HepG2 (cell line): ENCODE data around the gene ACSBG1. TPM values are rescaled to one million over a fixed set of nuclear protein-coding genes. Genes with fewer than 3 reads are reported as not detected.
A peak's percentile ranks its signal among the peaks of the same experiment; 100 is the strongest.

Experiments used
- ATAC-seq: fragments of 200-7000 bp; cut with Tn5 transposase; 3 replicates; pipeline ENCODE4 v1.9.1; 2020; ENCODE audit warnings: mild to moderate bottlenecking, moderate library complexity
- BruUV-seq: library from RNA; stranded (reverse); fragments of 400-500 nt; replicated peaks from 2 replicates; lab custom pipeline; 2021; lab: Mats Ljungman, UMichigan
- CTCF ChIA-PET: fragments of 300-600 bp; formaldehyde crosslinking; extraction: SDS; loops from one replicate; lab custom pipeline; 2021; ENCODE audit warnings: low total read pairs, inconsistent platforms, low intra/inter-chr PET ratio; lab: Yijun Ruan, JAX
- POLR2A ChIA-PET: fragments of 350-600 bp; sonication (Branson Sonifier 250); formaldehyde crosslinking; loops from one replicate; lab custom pipeline; 2020; ENCODE audit warnings: antibody characterized with exemption, inconsistent platforms; lab: Yijun Ruan, JAX
- DNase-seq: peaks from one replicate; pipeline ENCODE4 v3.0.0-alpha.2; 2015; ENCODE audit warnings: low spot score
- FAIRE-seq: peaks from 3 replicates; lab custom pipeline; 2011; peaks lifted over from hg19 to GRCh38; lab: Jason Lieb, UNC
- H2AFZ ChIP-seq: one replicate; pipeline ENCODE4 v1.6.1; 2011; ENCODE audit warnings: low read length, inconsistent platforms
- H3K27ac ChIP-seq: fragments of 300-600 bp; 3 replicates; pipeline ENCODE4 v1.8.0; 2011; ENCODE audit warnings: mixed run types, mild to moderate bottlenecking, mixed read lengths, low read length, inconsistent platforms; ENCODE audit not compliant: insufficient read depth; ENCODE audit errors: extremely low read length
- H3K27me3 ChIP-seq, 2 experiments: fragments of 200-600 bp in 1 of 2; 2 replicates in 1 of 2; 3 replicates in 1 of 2; pipeline versions ENCODE4 v1.6.0 to v1.8.0; 2011; ENCODE audit warnings: low read length in 2 of 2, mild to moderate bottlenecking in 2 of 2, moderate library complexity in 2 of 2, inconsistent platforms in 1 of 2; ENCODE audit not compliant: insufficient read depth in 2 of 2, control insufficient read depth in 1 of 2
- H3K36me3 ChIP-seq, 2 experiments: fragments of 200-600 bp in 1 of 2; replicated peaks in 1 of 2; 2 replicates in 1 of 2; 3 replicates in 1 of 2; pipeline versions ENCODE4 v1.5.1 to v1.8.0; 2011; ENCODE audit warnings: low read length in 2 of 2, inconsistent platforms in 1 of 2; ENCODE audit not compliant: insufficient read depth in 2 of 2, control insufficient read depth in 1 of 2
- H3K4me1 ChIP-seq: 2 replicates; pipeline ENCODE4 v1.5.1; 2012; ENCODE audit warnings: low read length, inconsistent platforms; ENCODE audit not compliant: insufficient read depth
- H3K4me2 ChIP-seq: 2 replicates; pipeline ENCODE4 v1.6.0; 2011; ENCODE audit warnings: low read depth, low read length, inconsistent platforms
- H3K4me3 ChIP-seq, 3 experiments: fragments of 200-600 bp in 1 of 3; sonication (generic), shearing (Covaris generic) in 1 of 3; replicated peaks in 1 of 3; 2 replicates each; pipeline ENCODE4 v1.5.1; 2011 to 2016; ENCODE audit warnings: low read length in 3 of 3, inconsistent platforms in 2 of 3, low read depth in 2 of 3, mild to moderate bottlenecking in 2 of 3, control low read depth in 1 of 3, mixed read lengths in 1 of 3; ENCODE audit not compliant: insufficient read depth in 1 of 3
- H3K79me2 ChIP-seq: one replicate; pipeline ENCODE4 v1.6.1; 2011; ENCODE audit warnings: low read length, inconsistent platforms; ENCODE audit not compliant: insufficient read depth
- H3K9ac ChIP-seq: 2 replicates; pipeline ENCODE4 v1.6.0; 2011; ENCODE audit warnings: mild to moderate bottlenecking, low read depth, low read length, inconsistent platforms; ENCODE audit not compliant: insufficient read depth
- H3K9me3 ChIP-seq: 2 replicates; pipeline ENCODE4 v1.5.1; 2012; ENCODE audit warnings: mild to moderate bottlenecking, low read length
- H4K20me1 ChIP-seq: 2 replicates; pipeline ENCODE4 v1.6.0; 2011; ENCODE audit warnings: inconsistent platforms, mild to moderate bottlenecking, low read length, moderate library complexity; ENCODE audit not compliant: insufficient read depth
- ATM ChIP-seq: fragments of 450-650 bp; IDR thresholded peaks from 2 replicates; pipeline ENCODE4 v1.7.1; 2017; ENCODE audit warnings: mild to moderate bottlenecking, borderline replicate concordance
- CTCF ChIP-seq: sonication (generic); formaldehyde crosslinking; IDR thresholded peaks from 2 replicates; pipeline ENCODE4 v1.5.0; 2020; ENCODE audit warnings: mild to moderate bottlenecking, missing genetic modification reagents, moderate library complexity
- E2F5 ChIP-seq: sonication (generic); formaldehyde crosslinking; conservative IDR thresholded peaks from 2 replicates; pipeline ENCODE4 v1.4.0; 2020; ENCODE audit warnings: missing genetic modification reagents
- NCOA2 ChIP-seq: sonication (generic); formaldehyde crosslinking; IDR thresholded peaks from 2 replicates; pipeline ENCODE4 v1.8.0; 2022; ENCODE audit warnings: inconsistent platforms
- POLR2AphosphoS2 ChIP-seq: IDR thresholded peaks from 2 replicates; pipeline ENCODE4 v1.6.1; 2011; ENCODE audit warnings: low read depth, low read length, improper control_type of control experiment
- RBM22 ChIP-seq: fragments of 200-400 bp; formaldehyde crosslinking; optimal IDR thresholded peaks from 2 replicates; pipeline ENCODE3; 2017; ENCODE audit warnings: mild to moderate bottlenecking, low read length, moderate library complexity
- RNF219 ChIP-seq: sonication (generic); formaldehyde crosslinking; IDR thresholded peaks from 2 replicates; pipeline ENCODE4 v1.5.0; 2020; ENCODE audit warnings: mild to moderate bottlenecking, missing genetic modification reagents
- ZNF816 ChIP-seq: sonication (generic); formaldehyde crosslinking; IDR thresholded peaks from 2 replicates; pipeline ENCODE4 v1.8.0; 2022; ENCODE audit warnings: missing genetic modification reagents, mild to moderate bottlenecking, borderline replicate concordance
- WGBS: methylation state at CpG from one replicate; pipeline ENCODE4 v1.1.6; 2017; ENCODE audit warnings: low lambda C conversion rate; 5-methylcytosine and 5-hydroxymethylcytosine counted together
- in situ Hi-C: cut with HindIII; loops from 2 replicates; pipeline ENCODE4 v1.10.0; 2017; ENCODE audit warnings: low pct_unique_long_range_greater_than_20kb; ENCODE audit not compliant: extremely low pct_ligation_motif_present
- intact Hi-C: fragments of 100-400 bp; cut with micrococcal nuclease; formaldehyde crosslinking; loops from one replicate; pipeline ENCODE4 v1.10.0; 2022; ENCODE audit not compliant: unreplicated experiment
- polyA plus RNA-seq, 8 experiments: library from polyadenylated mRNA; depleted of rRNA in 3 of 8; stranded (reverse) in 7 of 8; unstranded in 1 of 8; fragments of >200 nt; fragmentation: Illumina TruSeq in 4 of 8; extraction: Trizol in 4 of 8; gene quantifications; 2 replicates each; pipeline versions ENCODE4 v1.2.1 to v1.2.3, GENCODE V29; 2011 to 2016; ENCODE audit warnings: low read depth in 4 of 8, missing spikeins in 1 of 8, mixed read lengths in 1 of 8; ENCODE audit not compliant: insufficient read depth in 1 of 8
- total RNA-seq, 5 experiments: library from RNA; depleted of rRNA; stranded (reverse); fragments of >200 nt; fragmentation: Illumina TruSeq; extraction: Trizol; gene quantifications; 2 replicates each; pipeline ENCODE4 v1.2.3, GENCODE V29; 2016; ENCODE audit warnings: low read depth in 1 of 5

Gene ACSBG1
- total and polyA plus RNA-seq, 2 of the 13 experiments (the other 11 are each of a cell fraction or from before 2014, with no cell fraction given): 0.35 to 0.81 TPM

GRCh38 chr15:78148392-78149067 is 85.8 kb downstream of the ACSBG1 start (continued):
- TF ChIP-seq E2F5: no peak
- no peak for TF ChIP-seq NCOA2 (CRISPR knock-in tag)
- TF ChIP-seq RNF219: no peak
- no peak for TF ChIP-seq ZNF816 (CRISPR knock-in tag)
- TF ChIP-seq ATM: no peak
- TF ChIP-seq RBM22: no peak

- Histone ChIP-seq H3K9me3 (no peaks in the 10 kb centered on the region), H3K27me3 (no peaks in the 10 kb centered on the region), H3K36me3 (no peaks in the 10 kb centered on the region), H3K79me2 (peaks cover 9% of the 10 kb centered on the region), H4K20me1 (peaks cover 3% of the 10 kb centered on the region; the same call in 1 of the 2 replicates), H3K27ac (no peak overlapping the region), H3K4me3 (no peak overlapping the region), H3K9ac (no peak overlapping the region), H3K4me2 (peak overlapping the region; percentile 91; the same call in 1 of the 2 replicates), H3K4me1 (peaks cover 27% of the 10 kb centered on the region), H2AFZ (no peak overlapping the region)
- no peak for ATAC-seq
- CTCF ChIA-PET: no interaction called here
- TF ChIP-seq CTCF (CRISPR knock-in tag): no peak
- no peak for TF ChIP-seq POLR2AphosphoS2
- 84% methylated on average over 6 of the region's 6 CpGs for WGBS
- intact Hi-C loops: no loop called here
- POLR2A ChIA-PET: no interaction called here
- no peak for DNase-seq
- in situ Hi-C loops: no loop called here
- no peak for FAIRE-seq
- no TSS peak for BruUV-seq
Measured at GRCh38 chr15:78147566-78147965, 86.8 kb downstream of the ACSBG1 start.
